Neural progenitor cell (in vitro differentiated cells): ENCODE results near the gene TCAF1. TPM values are rescaled to one million over a fixed set of nuclear protein-coding genes. Genes with fewer than 3 reads are reported as not detected.

ENCODE experiments used
- DNase-seq: peaks from one replicate; pipeline ENCODE4 v3.0.0-alpha.2; 2016; ENCODE audit warnings: low spot score
- H2AFZ ChIP-seq: fragments of 200-600 bp; sonication (generic); replicated peaks from 2 replicates; pipeline ENCODE4 v1.6.1; 2016; ENCODE audit warnings: antibody characterized with exemption
- H3F3A ChIP-seq: fragments of 200-600 bp; sonication (generic); 2 replicates; pipeline ENCODE4 v1.6.1; 2016; ENCODE audit warnings: antibody characterized with exemption, low read depth
- H3K27ac ChIP-seq: fragments of 200-600 bp; sonication (generic); 2 replicates; pipeline ENCODE4 v1.5.1; 2016; ENCODE audit warnings: mild to moderate bottlenecking
- H3K27me3 ChIP-seq: fragments of 200-600 bp; sonication (generic); 2 replicates; pipeline ENCODE4 v1.6.1; 2016; ENCODE audit warnings: mild to moderate bottlenecking, moderate library complexity
- H3K36me3 ChIP-seq: fragments of 200-600 bp; sonication (generic); 2 replicates; pipeline ENCODE4 v1.5.1; 2016
- H3K4me1 ChIP-seq: fragments of 200-600 bp; sonication (generic); 2 replicates; pipeline ENCODE4 v1.6.1; 2016; ENCODE audit warnings: mixed run types
- H3K4me2 ChIP-seq: fragments of 200-600 bp; sonication (generic); 2 replicates; pipeline ENCODE4 v1.6.1; 2016
- H3K4me3 ChIP-seq: fragments of 200-600 bp; sonication (generic); 2 replicates; pipeline ENCODE4 v1.5.1; 2016
- H3K79me2 ChIP-seq: fragments of 200-600 bp; sonication (generic); 2 replicates; pipeline ENCODE4 v1.6.1; 2016; ENCODE audit warnings: low read depth
- H3K9ac ChIP-seq: fragments of 200-600 bp; sonication (generic); 2 replicates; pipeline ENCODE4 v1.6.1; 2016
- H3K9me3 ChIP-seq: fragments of 200-600 bp; sonication (generic); 2 replicates; pipeline ENCODE4 v1.5.1; 2016; ENCODE audit warnings: low read depth
- H4K20me1 ChIP-seq: fragments of 200-600 bp; sonication (generic); 2 replicates; pipeline ENCODE4 v1.6.1; 2016; ENCODE audit warnings: low read depth
- H3K27ac Mint-ChIP-seq: 3 replicates; pipeline ENCODE4 v1.8.0; 2021; ENCODE audit warnings: mixed read lengths
- H3K27me3 Mint-ChIP-seq: 2 replicates; pipeline ENCODE4 v1.8.0; 2022; ENCODE audit warnings: low read depth, mild to moderate bottlenecking, inconsistent platforms, moderate library complexity, mixed read lengths; ENCODE audit not compliant: insufficient read depth
- H3K36me3 Mint-ChIP-seq: 3 replicates; pipeline ENCODE4 v1.8.0; 2021; ENCODE audit warnings: mixed read lengths
- H3K4me1 Mint-ChIP-seq: 3 replicates; pipeline ENCODE4 v1.8.0; 2021; ENCODE audit warnings: mixed read lengths
- H3K4me3 Mint-ChIP-seq: 3 replicates; pipeline ENCODE4 v1.8.0; 2021; ENCODE audit warnings: mild to moderate bottlenecking, moderate library complexity, mixed read lengths
- H3K9me3 Mint-ChIP-seq: 3 replicates; pipeline ENCODE4 v1.8.0; 2020; ENCODE audit warnings: mixed read lengths
- CTCF ChIP-seq: fragments of 200-600 bp; sonication (generic); IDR thresholded peaks from 2 replicates; pipeline ENCODE4 v1.5.1; 2017; ENCODE audit warnings: antibody characterized with exemption, mild to moderate bottlenecking
- EZH2 ChIP-seq: fragments of 200-600 bp; sonication (generic); IDR thresholded peaks from 2 replicates; pipeline ENCODE4 v1.6.1; 2017; ENCODE audit warnings: antibody characterized with exemption, mild to moderate bottlenecking, moderate library complexity
- EZH2phosphoT487 ChIP-seq: fragments of 200-600 bp; sonication (generic); IDR thresholded peaks from 2 replicates; pipeline ENCODE4 v1.6.1; 2017; ENCODE audit warnings: antibody characterized with exemption
- total RNA-seq: library from RNA; depleted of rRNA; stranded (reverse); fragments of >200 nt; gene quantifications from 2 replicates; pipeline ENCODE4 v1.2.3, GENCODE V29; 2015; ENCODE audit warnings: low replicate concordance

The TCAF1 gene
- total RNA-seq, 1 donor from 2014 or later = 71.0 TPM

GRCh38 chr7:143902332-143902899 is 440 bp upstream of the TCAF1 start:
- Histone ChIP-seq H3F3A (peaks cover 35% of the 10 kb centered on the region), H3K36me3 (no peaks in the 10 kb centered on the region), H3K27me3 (no peaks in the 10 kb centered on the region), H3K79me2 (peaks cover 41% of the 10 kb centered on the region), H2AFZ (peak overlapping the region; percentile 58), H4K20me1 (peaks cover 36% of the 10 kb centered on the region), H3K4me1 (peaks cover 52% of the 10 kb centered on the region), H3K9ac (no peak overlapping the region), H3K9me3 (no peaks in the 10 kb centered on the region), H3K4me3 (peak overlapping the region; percentile 80), H3K4me2 (peak overlapping the region; percentile 53), H3K27ac (no peak overlapping the region)
- DNase-seq = peak; percentile 30
- Mint-ChIP-seq H3K4me1 (peaks cover 45% of the 10 kb centered on the region), H3K27me3 (peaks cover 4% of the 10 kb centered on the region), H3K4me3 (peak overlapping the region; percentile 100), H3K36me3 (peaks cover 14% of the 10 kb centered on the region), H3K27ac (peak overlapping the region; percentile 94), H3K9me3 (peaks cover 11% of the 10 kb centered on the region)
- TF ChIP-seq EZH2phosphoT487 (no peak), CTCF (no peak), EZH2 (no peak)

- Mint-ChIP-seq H3K4me3 (peak overlapping the region; percentile 100), H3K27ac (peak overlapping the region; percentile 99), H3K9me3 (peaks cover 20% of the 10 kb centered on the region), H3K36me3 (peaks cover 16% of the 10 kb centered on the region), H3K27me3 (peaks cover 4% of the 10 kb centered on the region), H3K4me1 (peaks cover 38% of the 10 kb centered on the region)
- Histone ChIP-seq H3K9me3 (no peaks in the 10 kb centered on the region), H2AFZ (peak overlapping the region; percentile 75), H3K79me2 (peaks cover 53% of the 10 kb centered on the region), H3K9ac (peak overlapping the region; percentile 79), H3K27me3 (no peaks in the 10 kb centered on the region), H3K36me3 (no peaks in the 10 kb centered on the region), H3K27ac (peak overlapping the region; percentile 96), H3F3A (peaks cover 24% of the 10 kb centered on the region), H3K4me1 (peaks cover 47% of the 10 kb centered on the region), H4K20me1 (peaks cover 44% of the 10 kb centered on the region), H3K4me2 (peak overlapping the region; percentile 87), H3K4me3 (peak overlapping the region; percentile 80)
- no peak for DNase-seq
- TF ChIP-seq CTCF (no peak), EZH2 (no peak), EZH2phosphoT487 (no peak)
These were observed 676 bp downstream of the TCAF1 start for GRCh38 chr7:143901332-143901667.

GRCh38 chr7:143900230-143900766 is 1.7 kb downstream of the TCAF1 start:
- Mint-ChIP-seq H3K4me3 (peak overlapping the region; percentile 100), H3K9me3 (peaks cover 26% of the 10 kb centered on the region), H3K27me3 (peaks cover 4% of the 10 kb centered on the region), H3K27ac (peak overlapping the region; percentile 99), H3K4me1 (peaks cover 32% of the 10 kb centered on the region), H3K36me3 (peaks cover 22% of the 10 kb centered on the region)
- Histone ChIP-seq H3K79me2 (peaks cover 63% of the 10 kb centered on the region), H3K9ac (no peak overlapping the region), H3K4me3 (peak overlapping the region; percentile 80), H3K4me2 (peak overlapping the region; percentile 87), H3K4me1 (peaks cover 43% of the 10 kb centered on the region), H3K27me3 (no peaks in the 10 kb centered on the region), H3K27ac (no peak overlapping the region), H2AFZ (no peak overlapping the region), H4K20me1 (peaks cover 54% of the 10 kb centered on the region), H3K36me3 (no peaks in the 10 kb centered on the region), H3F3A (peaks cover 23% of the 10 kb centered on the region), H3K9me3 (no peaks in the 10 kb centered on the region)
- peak; percentile 28 for DNase-seq
- TF ChIP-seq CTCF = no peak
- TF ChIP-seq EZH2phosphoT487 = no peak
- no peak for TF ChIP-seq EZH2
